GM10266 (cell line): ENCODE measurements around the gene UBA52.

Source experiments
- DNase-seq: peaks from one replicate; pipeline ENCODE4 v3.0.0; 2012; ENCODE audit errors: extremely low spot score
- TF ChIP-seq, protein P1 (sequence below): IDR thresholded peaks from 2 replicates; pipeline ENCODE4 v1.5.1; 2012; ENCODE audit warnings: mild to moderate bottlenecking, low read depth; ENCODE audit not compliant: control insufficient read depth, insufficient read depth; ENCODE audit errors: missing control alignments

Gene UBA52

DNA sequence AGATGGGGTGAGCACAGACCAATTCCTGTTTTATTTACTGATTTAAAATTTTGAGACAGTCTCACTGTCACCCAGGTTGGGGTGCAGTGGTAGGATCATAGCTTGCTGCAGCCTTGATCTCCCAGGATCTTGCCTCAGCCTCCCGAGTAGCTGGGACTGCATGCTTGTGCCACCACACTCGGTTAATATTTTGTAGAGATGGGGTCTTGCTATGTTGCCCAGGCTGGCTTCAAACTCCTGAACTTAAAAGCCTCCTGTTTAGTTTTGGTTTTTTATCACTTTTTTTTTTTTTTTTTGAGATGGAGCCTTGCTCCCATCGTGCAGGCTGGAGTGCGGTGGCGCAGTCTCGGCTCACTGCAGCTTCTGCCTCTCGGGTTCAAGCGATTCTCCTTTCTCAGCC is 4.7 kb downstream of the UBA52 start:
- no peak for DNase-seq
- TF ChIP-seq, protein P1, sequence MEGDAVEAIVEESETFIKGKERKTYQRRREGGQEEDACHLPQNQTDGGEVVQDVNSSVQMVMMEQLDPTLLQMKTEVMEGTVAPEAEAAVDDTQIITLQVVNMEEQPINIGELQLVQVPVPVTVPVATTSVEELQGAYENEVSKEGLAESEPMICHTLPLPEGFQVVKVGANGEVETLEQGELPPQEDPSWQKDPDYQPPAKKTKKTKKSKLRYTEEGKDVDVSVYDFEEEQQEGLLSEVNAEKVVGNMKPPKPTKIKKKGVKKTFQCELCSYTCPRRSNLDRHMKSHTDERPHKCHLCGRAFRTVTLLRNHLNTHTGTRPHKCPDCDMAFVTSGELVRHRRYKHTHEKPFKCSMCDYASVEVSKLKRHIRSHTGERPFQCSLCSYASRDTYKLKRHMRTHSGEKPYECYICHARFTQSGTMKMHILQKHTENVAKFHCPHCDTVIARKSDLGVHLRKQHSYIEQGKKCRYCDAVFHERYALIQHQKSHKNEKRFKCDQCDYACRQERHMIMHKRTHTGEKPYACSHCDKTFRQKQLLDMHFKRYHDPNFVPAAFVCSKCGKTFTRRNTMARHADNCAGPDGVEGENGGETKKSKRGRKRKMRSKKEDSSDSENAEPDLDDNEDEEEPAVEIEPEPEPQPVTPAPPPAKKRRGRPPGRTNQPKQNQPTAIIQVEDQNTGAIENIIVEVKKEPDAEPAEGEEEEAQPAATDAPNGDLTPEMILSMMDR: no peak

DNA sequence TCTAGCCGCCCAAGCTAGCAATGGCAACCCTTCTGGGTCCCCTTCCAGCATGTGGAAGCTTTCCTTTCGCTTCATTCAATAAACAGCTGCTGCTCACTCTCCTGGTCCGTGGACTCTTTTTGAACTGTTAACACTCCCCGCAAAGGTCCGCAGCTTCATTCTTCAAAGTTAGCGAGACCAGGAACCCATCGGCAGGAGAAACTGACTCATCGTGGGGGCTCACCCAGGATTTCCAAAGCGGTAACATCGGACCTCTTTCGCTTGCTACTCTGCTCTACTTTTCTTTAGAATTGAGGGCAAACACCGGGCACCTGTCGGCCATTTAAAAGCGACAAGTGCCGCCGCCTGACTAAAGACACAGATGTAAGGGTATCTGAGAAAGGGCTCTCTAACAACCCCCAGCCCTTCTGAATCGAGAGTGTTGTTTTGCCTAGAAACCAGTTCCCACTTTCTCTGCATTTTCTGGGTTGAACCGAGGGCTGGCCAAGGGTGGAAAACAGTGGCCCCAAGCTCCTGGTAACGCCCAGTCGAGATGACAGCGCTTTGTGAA is 5.8 kb downstream of the UBA52 start:
- TF ChIP-seq, protein P1: no peak

DNA sequence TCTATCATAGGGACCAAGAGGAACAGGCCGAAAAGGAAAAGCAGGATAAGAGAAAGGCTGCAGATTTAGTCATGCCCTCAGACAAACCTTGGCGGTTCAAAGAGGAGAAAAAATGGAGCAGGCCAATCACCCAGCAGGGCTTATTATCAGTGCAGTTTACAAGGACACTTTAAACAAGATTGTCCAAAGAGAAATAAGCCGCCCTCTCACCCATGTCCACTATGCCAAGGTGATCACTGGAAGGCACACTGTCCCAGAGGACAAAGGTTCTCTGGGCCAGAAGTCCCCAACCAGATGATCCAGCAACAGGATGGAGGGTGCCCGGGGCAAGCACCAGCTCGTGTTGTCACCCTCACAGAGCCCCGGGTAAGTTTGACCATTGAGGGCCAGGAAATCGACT is 8.7 kb downstream of the UBA52 start:
- DNase-seq: no peak
- TF ChIP-seq, protein P1: no peak

More for the DNA sequence above, 5.8 kb downstream of the UBA52 start:
- DNase-seq: no peak

DNA sequence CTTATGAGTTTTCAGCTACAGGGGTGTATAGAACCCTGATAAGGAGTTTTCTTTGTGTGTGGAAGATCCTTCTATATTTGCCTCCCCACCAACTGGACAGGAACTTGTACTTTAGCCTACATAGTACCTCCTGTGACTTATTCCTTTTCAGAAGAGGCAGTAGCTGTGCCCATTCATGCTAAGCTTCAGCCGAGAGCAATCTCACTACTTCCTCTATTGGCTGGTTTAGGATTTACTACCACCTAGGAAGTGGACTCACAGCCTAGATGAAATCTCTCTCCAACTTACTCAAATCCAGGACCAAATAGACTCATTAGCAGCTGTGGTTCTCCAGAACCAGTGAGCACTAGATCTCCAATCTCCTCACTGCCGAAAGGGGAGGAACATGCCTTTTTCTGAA is 14.6 kb downstream of the UBA52 start:
- DNase-seq: no peak

DNA sequence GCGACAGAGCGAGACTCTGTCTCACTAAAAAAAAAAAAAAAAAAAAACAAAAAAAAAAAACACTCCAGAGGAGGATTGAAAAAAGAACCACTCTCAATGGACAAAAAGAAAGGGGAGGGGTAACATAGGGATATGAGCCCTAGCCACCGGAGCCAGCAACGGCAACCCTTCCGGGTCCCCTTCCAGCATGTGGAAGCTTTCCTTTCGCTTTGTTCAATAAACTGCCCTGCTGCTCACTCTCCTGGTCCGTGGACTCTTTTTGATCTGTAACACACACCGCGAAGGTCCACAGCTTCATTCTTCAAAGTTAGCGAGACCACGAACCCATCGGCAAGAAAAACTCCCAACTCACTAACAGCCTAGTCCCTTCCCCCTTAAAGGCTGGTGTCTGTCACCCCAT is 15.9 kb downstream of the UBA52 start:
- TF ChIP-seq, protein P1: no peak
- no peak for DNase-seq

More for the DNA sequence above, 14.6 kb downstream of the UBA52 start:
- TF ChIP-seq, protein P1: no peak

DNA sequence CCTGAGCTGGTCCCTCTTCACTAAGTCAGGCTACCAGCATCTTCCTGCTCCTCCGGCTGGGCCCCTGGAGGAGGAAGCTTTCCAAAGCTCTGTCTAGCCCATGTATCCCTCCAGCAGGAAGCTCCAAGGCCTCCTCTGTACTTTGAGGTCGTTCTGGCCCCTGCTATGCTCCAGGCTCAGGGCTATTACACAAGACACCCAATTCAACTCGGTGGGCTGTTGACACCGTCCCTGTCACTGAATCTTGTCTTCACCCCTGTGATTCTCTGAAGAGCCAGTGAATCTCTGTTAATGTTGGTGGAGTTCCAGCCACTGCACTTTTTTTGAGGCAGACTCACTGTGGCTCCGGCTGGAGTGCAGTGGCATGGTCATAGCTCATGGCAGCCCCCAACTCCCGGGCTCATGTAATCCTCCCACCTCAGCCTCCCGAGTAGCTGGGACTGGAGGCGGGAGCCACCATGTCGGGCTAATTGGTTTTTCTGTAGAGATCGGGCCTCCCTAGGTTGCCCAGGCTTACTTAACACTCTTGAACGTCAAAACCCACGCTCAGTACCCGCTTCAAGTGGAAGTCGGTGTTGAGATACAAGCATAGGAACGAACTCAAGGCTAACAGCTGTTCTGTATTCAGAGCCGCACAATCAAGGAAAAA is 16.4 kb downstream of the UBA52 start:
- no peak for DNase-seq
- TF ChIP-seq, protein P1: no peak

DNA sequence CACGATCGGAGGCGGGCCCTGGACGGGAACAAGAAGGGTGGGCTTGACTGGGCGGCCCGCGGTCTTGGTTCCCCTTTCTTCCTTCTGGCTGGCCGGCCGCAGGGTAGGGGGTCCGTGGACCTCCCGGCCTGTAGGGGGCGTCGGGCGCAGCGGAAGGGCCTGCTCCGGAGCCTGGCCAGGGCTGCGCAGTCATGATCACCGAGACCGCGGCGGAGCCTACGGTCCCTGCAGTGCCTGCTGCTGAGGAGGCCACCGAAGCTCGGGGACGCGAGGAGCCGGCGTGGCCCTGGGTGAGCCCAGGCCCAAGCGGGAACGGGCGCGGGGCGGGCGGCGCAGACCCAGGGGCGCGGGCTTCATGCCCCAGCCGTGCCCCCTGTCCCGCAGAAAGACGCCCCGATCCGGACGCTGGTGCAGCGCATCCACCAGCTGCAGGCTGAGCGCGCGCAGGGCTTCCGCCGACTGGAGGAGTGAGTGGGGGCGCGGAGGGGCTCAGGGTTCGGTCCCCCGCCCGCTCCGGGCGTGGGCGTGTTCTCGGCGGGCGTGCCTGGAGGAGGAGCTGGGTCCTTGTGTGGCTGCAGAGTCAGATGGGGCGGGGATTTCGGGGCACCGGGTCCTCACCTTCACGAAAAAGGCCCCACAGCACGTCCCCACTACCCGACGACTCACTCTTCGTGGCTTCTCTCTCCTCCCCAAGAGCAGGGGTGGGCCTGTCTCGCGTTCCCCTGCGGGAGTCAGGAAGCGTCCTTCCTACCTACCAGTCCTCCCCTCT is 17.1 kb downstream of the UBA52 start, which contains the start of gene REX1BD:
Gene REX1BD, plus strand, starts transcription at position 188 of the 769 bp plus-strand sequence. Its CDS starts 4 bp downstream, at position 192.
- TF ChIP-seq, protein P1: peak; percentile 93

More for the DNA sequence above, 17.1 kb downstream of the UBA52 start, which contains the start of gene REX1BD:
- peak; percentile 90 for DNase-seq
